ENCODE measurements around the gene HOGA1. TPM values are rescaled to one million over a fixed set of nuclear protein-coding genes. Genes with fewer than 3 reads are reported as not detected.

HOGA1 gene
- total RNA-seq, 1 donor from 2014 or later: not detected

DNA sequence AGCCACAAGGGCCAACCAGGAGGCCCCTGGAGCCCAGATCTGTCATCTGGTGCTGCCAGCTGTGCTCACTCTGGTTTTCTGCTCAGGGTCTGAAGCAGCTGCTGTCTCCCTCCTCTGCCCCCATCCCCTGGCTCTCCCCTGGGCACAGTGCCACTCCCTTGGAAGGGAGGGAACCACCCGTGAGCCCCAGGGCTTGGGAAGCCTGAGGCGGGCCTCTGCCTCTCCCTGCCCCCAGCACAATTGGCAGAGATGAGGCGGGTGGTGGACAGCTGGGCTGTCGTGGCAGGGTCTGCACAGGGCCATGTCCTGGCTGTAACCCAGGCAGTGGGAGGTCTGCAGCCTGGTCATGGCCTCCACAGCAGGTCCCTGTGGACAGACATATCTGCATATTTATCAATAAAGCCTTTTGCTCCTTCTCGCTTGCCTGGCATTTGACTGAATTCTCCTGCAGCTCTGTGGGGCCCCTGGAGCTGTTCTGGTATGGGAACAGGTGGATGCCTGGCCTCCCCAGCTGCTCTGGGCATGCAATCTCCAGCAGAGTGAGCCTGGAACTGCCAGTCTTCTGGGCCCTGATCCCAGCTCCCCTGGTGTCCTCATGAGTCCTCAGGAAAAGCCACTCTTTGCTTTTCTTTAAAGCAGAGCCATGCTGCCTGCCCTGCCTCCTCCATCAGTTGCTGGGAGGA lies 13.3 kb upstream of the HOGA1 start:
- Mint-ChIP-seq H3K27ac (no peak overlapping the region), H3K4me1 (no peaks in the 10 kb centered on the region), H3K4me3 (no peak overlapping the region), H3K9me3 (no peaks in the 10 kb centered on the region), H3K36me3 (ENCODE audit: low read depth) (no peaks in the 10 kb centered on the region), H3K27me3 (peaks cover 4% of the 10 kb centered on the region)
- no peak for TF ChIP-seq CTCF (IDR thresholded peaks at IDR 0.05)
- ATAC-seq (ENCODE audit: low read depth): no peak
- DNase-seq: no peak
- ChIA-PET CTCF (interaction anchor here (0.7 to 2.3 kb wide), 4 partner anchors 14 to 471 kb away, joined by 3 to 9 read pairs (median 6); partner anchors contain the start of genes HOGA1 and ZFYVE27), POLR2A (interaction anchor here (1.2 kb wide), 1 partner anchor 166 kb away, joined by 4 read pairs; the partner anchor contains the start of gene ZFYVE27)
- intact Hi-C loops (cut with micrococcal nuclease): no loop called here

DNA sequence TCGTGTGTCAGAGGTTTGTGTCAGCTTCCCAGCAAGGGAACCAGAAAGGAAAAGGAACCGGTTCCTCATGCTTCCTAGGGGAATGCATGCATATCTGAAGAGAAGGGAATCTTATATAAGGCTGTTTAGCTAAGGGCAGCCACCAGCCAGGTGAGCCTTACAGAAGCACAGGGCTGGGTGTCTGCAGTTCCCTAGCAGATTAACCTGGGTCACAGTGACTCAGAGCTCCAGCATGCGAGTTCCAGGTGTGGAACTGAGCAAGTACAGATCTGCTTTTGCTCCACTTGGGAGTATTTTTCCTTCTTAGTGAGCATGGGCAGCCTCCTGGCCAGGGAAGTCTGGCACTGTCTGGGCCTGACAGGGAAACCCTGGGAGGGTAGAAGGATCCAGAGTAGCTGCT lies 12.6 kb upstream of the HOGA1 start:
- Mint-ChIP-seq H3K9me3 (no peaks in the 10 kb centered on the region), H3K4me1 (no peaks in the 10 kb centered on the region), H3K4me3 (no peak overlapping the region), H3K27ac (no peak overlapping the region), H3K27me3 (peaks cover 4% of the 10 kb centered on the region), H3K36me3 (ENCODE audit: low read depth) (no peaks in the 10 kb centered on the region)
- ChIA-PET CTCF (interaction anchor here (0.7 to 2.3 kb wide), 6 partner anchors 10 to 470 kb away, joined by 3 to 9 read pairs (median 4); partner anchors contain the start of genes HOGA1 and ZFYVE27), POLR2A (interaction anchor here (0.5 to 1.2 kb wide), 2 partner anchors 107 to 165 kb away, joined by 4 read pairs; partner anchors contain the start of gene ZFYVE27)
- no peak for ATAC-seq (ENCODE audit: low read depth)
- no peak for DNase-seq
- intact Hi-C loops (cut with micrococcal nuclease): loop anchor here (1.0 kb wide), 2 partner anchors 105 to 160 kb away; no protein-coding TSS in a partner anchor
- TF ChIP-seq CTCF (IDR thresholded peaks at IDR 0.05): no peak

GRCh38 chr10:97572214-97572989 lies 11.8 kb upstream of the HOGA1 start, which contains the start of gene ANKRD2:
TSS of gene ANKRD2 (plus strand) at chr10:97572779. CDS start at chr10:97572789, 10 bp downstream.
- intact Hi-C loops (cut with micrococcal nuclease): loop anchor here (1.0 kb wide), 2 partner anchors 104 to 159 kb away; no protein-coding TSS in a partner anchor
- Mint-ChIP-seq H3K4me3 (no peak within 1 kb of the TSS), H3K9me3 (no peaks in the 10 kb centered on the region), H3K27me3 (peaks cover 4% of the 10 kb centered on the region), H3K27ac (no peak within 1 kb of the TSS), H3K36me3 (ENCODE audit: low read depth) (no peaks in the 10 kb centered on the region), H3K4me1 (no peaks in the 10 kb centered on the region)
- ATAC-seq (ENCODE audit: low read depth) (peak; percentile 68), DNase-seq (peak; percentile 30)
- ChIA-PET POLR2A (interaction anchor here (1.2 kb wide), 1 partner anchor 164 kb away, joined by 4 read pairs; the partner anchor contains the start of gene ZFYVE27), CTCF (interaction anchor here (1.0 to 2.3 kb wide), 5 partner anchors 10 to 161 kb away, joined by 3 to 9 read pairs (median 3); partner anchors contain the start of gene HOGA1)
- TF ChIP-seq CTCF (IDR thresholded peaks at IDR 0.05): no peak

GRCh38 chr10:97573021-97573420 lies 11.2 kb upstream of the HOGA1 start:
- no peak for TF ChIP-seq CTCF (IDR thresholded peaks at IDR 0.05)
- H3K9me3 Mint-ChIP-seq: no peaks in the 10 kb centered on the region
- H3K36me3 Mint-ChIP-seq (ENCODE audit: low read depth): no peaks in the 10 kb centered on the region
- no peaks in the 10 kb centered on the region for H3K4me1 Mint-ChIP-seq
- H3K4me3 Mint-ChIP-seq: no peak overlapping the region
- POLR2A ChIA-PET: no interaction called here
- CTCF ChIA-PET: interaction anchor here (1.2 to 1.6 kb wide), 2 partner anchors 160 to 163 kb away, joined by 3 read pairs; no protein-coding TSS in a partner anchor
- DNase-seq (no peak), ATAC-seq (ENCODE audit: low read depth) (no peak)
- H3K27me3 Mint-ChIP-seq: peaks cover 4% of the 10 kb centered on the region
- H3K27ac Mint-ChIP-seq: no peak overlapping the region
- intact Hi-C loops (cut with micrococcal nuclease): no loop called here
